ENCODE measurements around the gene TAF5L.
A peak's percentile ranks its signal among the peaks of the same experiment; 100 is the strongest.
"Not testable (repeated sequence)": the region's sequence is repeated elsewhere in the genome, so short reads cannot be mapped to it uniquely, and the experiment has no call there.

TAF5L gene

DNA sequence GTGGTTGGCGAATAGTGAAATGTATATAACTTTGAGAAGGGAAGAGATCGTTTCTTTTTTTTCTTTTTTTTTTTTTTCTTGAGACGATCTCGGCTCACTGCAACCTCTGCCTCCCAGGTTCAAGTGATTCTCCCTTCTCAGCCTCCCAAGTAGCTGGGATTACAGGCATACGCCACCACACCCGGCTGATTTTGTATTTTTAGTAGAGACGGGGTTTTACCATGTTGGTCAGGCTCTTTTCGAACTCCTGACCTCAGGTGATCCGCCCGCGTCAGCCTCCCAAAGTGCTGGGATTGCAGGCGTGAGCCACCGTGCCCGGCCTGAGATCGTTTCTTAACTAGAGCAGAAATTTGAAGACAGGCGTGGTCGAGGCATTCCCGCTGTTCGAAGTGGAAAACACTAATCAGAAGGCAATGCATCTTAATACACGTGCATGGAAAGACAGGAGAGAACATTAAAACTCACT, 66.6 kb downstream of the TAF5L start:
- H3K4me3 ChIP-seq (ENCODE audit: low read depth in 1 of 2, low read length in 2 of 2) = peak overlapping the region; percentile 86 to 91
- H3K36me3 ChIP-seq (ENCODE audit: control insufficient read depth in 1 of 2, insufficient read depth in 2 of 2, low read length in 2 of 2); H3K27me3 ChIP-seq (ENCODE audit: control insufficient read depth in 1 of 2, insufficient read depth in 2 of 2, low read length in 2 of 2); H3K9me3 ChIP-seq (ENCODE audit: control insufficient read depth in 1 of 2, low read length in 2 of 2): not testable (repeated sequence)
- peak overlapping the region; percentile 51 to 76 for H3K9ac ChIP-seq (ENCODE audit: low read depth in 1 of 2, low read length in 2 of 2)
- H3K27ac ChIP-seq (ENCODE audit: low read depth, low read length) = peak overlapping the region; percentile 90
- peaks cover 18 to 24% of the 10 kb centered on the region in 2 donors for H3K4me1 ChIP-seq (ENCODE audit: control insufficient read depth in 1 of 2, insufficient read depth in 2 of 2, low read length in 2 of 2)

- Histone ChIP-seq H3K27ac (ENCODE audit: low read depth, low read length) (peak within 1 kb of the TSS; percentile 90), H3K9ac (ENCODE audit: low read depth in 1 of 2, low read length in 2 of 2) (peak within 1 kb of the TSS; percentile 60 to 78), H3K9me3 (ENCODE audit: control insufficient read depth in 1 of 2, low read length in 2 of 2) (no peaks in the 10 kb centered on the region), H3K4me1 (ENCODE audit: control insufficient read depth in 1 of 2, insufficient read depth in 2 of 2, low read length in 2 of 2) (peaks cover 18 to 28% of the 10 kb centered on the region in 2 donors), H3K27me3 (ENCODE audit: control insufficient read depth in 1 of 2, insufficient read depth in 2 of 2, low read length in 2 of 2) (no peaks in the 10 kb centered on the region), H3K36me3 (ENCODE audit: control insufficient read depth in 1 of 2, insufficient read depth in 2 of 2, low read length in 2 of 2) (no peaks in the 10 kb centered on the region), H3K4me3 (ENCODE audit: low read depth in 1 of 2, low read length in 2 of 2) (peak within 1 kb of the TSS; percentile 86 to 91)
Observed at GRCh38 chr1:229558460-229559335, 67.2 kb downstream of the TAF5L start, which contains the start of gene ABCB10. ABCB10 (minus strand) TSS chr1:229558707; CDS start chr1:229558652, 55 bp downstream.

DNA sequence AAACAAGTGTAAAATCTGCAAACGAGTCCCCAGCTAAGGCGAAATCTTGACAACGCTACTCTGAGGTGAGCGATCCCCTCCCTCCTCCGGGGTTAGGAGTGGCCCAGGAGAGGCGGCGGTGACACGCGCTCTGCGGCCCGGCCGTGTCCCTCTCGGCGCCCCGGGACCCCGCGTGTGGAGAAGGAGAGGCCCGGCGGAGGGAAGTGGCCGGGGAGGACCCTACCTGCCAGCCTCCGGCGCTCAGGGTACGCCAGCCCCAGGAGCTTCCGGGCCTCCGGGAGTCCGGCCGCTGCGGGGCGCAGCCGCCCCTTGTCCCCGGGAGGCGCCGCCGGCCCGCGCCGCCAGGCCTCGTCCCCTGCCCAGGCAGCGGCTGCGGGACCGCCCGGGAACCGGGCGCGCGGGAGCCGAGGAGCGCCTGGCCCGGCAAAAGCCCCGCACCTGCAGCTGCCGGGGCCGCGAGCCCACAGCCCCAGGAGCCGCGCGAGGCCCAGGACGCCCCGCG, 68.0 kb downstream of the TAF5L start:
- Histone ChIP-seq H3K27me3 (ENCODE audit: control insufficient read depth in 1 of 2, insufficient read depth in 2 of 2, low read length in 2 of 2) (no peaks in the 10 kb centered on the region), H3K9ac (ENCODE audit: low read depth in 1 of 2, low read length in 2 of 2) (peak overlapping the region; percentile 58 to 78), H3K4me3 (ENCODE audit: low read depth in 1 of 2, low read length in 2 of 2) (peak overlapping the region; percentile 77 to 91), H3K9me3 (ENCODE audit: control insufficient read depth in 1 of 2, low read length in 2 of 2) (no peaks in the 10 kb centered on the region), H3K36me3 (ENCODE audit: control insufficient read depth in 1 of 2, insufficient read depth in 2 of 2, low read length in 2 of 2) (no peaks in the 10 kb centered on the region), H3K4me1 (ENCODE audit: control insufficient read depth in 1 of 2, insufficient read depth in 2 of 2, low read length in 2 of 2) (peaks cover 18 to 28% of the 10 kb centered on the region in 2 donors), H3K27ac (ENCODE audit: low read depth, low read length) (peak overlapping the region; percentile 90)

DNA sequence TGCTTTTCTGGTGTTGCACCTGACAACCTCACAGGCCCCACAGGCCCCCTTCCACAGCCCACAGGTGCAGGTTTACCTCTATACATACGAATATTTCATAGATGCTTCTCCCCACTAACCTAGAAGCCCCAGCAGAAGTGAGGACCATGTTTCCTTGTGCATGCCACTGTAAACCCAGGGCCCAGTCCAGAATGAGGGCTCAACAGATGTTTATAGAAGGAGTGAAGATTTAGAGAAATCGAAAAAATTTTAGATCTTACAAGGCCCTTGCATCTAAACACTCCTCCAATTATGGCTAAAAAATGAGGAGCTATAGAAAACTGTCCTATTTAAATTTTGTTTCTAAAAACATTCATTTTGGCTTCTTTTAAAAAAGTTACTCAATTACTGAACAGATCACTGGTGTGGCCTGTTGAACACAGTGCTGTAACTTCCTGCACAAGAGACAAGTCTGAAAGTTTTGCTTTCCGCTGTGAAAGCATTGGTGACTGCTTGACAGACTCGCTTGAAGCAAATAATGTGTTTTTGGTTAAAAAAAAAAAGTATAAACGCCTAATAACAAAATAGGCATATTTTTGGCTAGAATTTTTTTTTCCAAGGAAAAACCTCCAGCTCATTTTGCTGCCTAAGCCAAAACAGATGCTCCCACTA, 68.6 kb downstream of the TAF5L start:
- Histone ChIP-seq H3K36me3 (ENCODE audit: control insufficient read depth in 1 of 2, insufficient read depth in 2 of 2, low read length in 2 of 2) (no peaks in the 10 kb centered on the region), H3K9me3 (ENCODE audit: control insufficient read depth in 1 of 2, low read length in 2 of 2) (no peaks in the 10 kb centered on the region), H3K4me3 (ENCODE audit: low read depth in 1 of 2, low read length in 2 of 2) (peak overlapping the region; percentile 77 to 91), H3K27me3 (ENCODE audit: control insufficient read depth in 1 of 2, insufficient read depth in 2 of 2, low read length in 2 of 2) (no peaks in the 10 kb centered on the region), H3K9ac (ENCODE audit: low read depth in 1 of 2, low read length in 2 of 2) (peak overlapping the region; percentile 58 to 78), H3K4me1 (ENCODE audit: control insufficient read depth in 1 of 2, insufficient read depth in 2 of 2, low read length in 2 of 2) (peaks cover 18 to 28% of the 10 kb centered on the region in 2 donors), H3K27ac (ENCODE audit: low read depth, low read length) (peak overlapping the region; percentile 1)

DNA sequence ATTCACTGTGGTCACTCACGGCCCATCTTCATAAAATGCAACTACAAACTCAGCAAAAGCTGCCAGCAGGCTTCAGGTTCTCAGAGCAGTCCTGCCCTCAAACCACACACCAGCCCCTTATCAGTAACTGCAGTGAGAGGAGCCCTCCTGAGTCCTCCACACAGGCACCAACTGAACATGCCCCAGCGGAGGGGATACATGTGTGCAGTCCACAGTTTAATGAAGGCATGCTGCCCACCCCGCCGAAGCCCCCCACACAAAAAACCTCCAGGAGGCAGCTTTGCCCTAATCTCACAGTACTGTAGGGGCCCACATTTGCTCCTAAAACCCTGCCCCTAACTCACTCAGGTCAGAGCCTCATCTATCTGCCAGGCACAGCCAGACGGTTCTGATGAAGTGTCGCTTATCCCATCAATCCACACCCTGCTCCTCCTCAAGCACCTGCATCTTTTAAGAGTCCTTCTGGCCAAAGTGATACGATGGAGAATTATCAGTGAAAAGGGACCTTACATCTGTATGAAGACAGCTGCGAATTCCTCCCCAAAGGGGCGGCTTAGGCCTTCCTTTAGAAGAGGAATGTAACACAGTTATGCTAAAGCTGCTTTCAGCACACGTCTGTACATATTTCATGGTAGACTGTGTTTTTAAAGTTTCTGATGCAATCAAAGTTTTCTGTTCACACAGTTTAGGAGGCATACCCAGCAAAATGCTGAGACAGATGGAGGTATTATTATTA, 70.9 kb downstream of the TAF5L start:
- H3K27me3 ChIP-seq (ENCODE audit: control insufficient read depth in 1 of 2, insufficient read depth in 2 of 2, low read length in 2 of 2) = no peaks in the 10 kb centered on the region
- no peaks in the 10 kb centered on the region for H3K9me3 ChIP-seq (ENCODE audit: control insufficient read depth in 1 of 2, low read length in 2 of 2)
- H3K4me1 ChIP-seq (ENCODE audit: control insufficient read depth in 1 of 2, insufficient read depth in 2 of 2, low read length in 2 of 2) = peaks cover 18 to 36% of the 10 kb centered on the region in 2 donors
- H3K9ac ChIP-seq (ENCODE audit: low read depth in 1 of 2, low read length in 2 of 2) = no peak overlapping the region
- H3K4me3 ChIP-seq (ENCODE audit: low read depth in 1 of 2, low read length in 2 of 2) = no peak overlapping the region
- H3K36me3 ChIP-seq (ENCODE audit: control insufficient read depth in 1 of 2, insufficient read depth in 2 of 2, low read length in 2 of 2) = no peaks in the 10 kb centered on the region
- no peak overlapping the region for H3K27ac ChIP-seq (ENCODE audit: low read depth, low read length)

DNA sequence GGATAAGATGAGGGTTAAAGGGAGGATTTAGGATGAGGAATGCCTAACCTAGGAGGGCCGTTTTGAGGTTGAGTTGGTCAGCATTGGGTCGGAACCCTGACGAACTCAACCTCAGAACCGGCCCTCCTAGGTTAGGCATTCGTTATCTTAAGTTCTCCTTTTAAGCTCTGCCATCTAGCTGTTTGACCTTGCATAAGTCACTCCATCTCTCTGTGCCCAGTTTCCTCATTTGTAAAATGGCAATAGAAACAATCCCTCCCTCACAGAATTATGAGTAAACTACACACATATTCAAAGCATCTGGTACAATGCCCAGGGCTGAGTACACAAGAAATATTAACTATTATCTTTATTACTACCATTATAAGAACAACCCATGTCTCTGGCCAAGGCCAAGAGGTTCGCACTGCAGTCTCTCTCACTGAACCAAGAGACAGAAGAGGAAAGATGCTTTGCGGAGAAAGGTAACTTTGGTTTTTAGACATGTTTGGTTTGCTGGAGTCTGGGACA, 72.2 kb downstream of the TAF5L start:
- H3K9ac ChIP-seq (ENCODE audit: low read depth in 1 of 2, low read length in 2 of 2) = no peak overlapping the region
- peaks cover 5 to 6% of the 10 kb centered on the region in 2 donors for H3K36me3 ChIP-seq (ENCODE audit: control insufficient read depth in 1 of 2, insufficient read depth in 2 of 2, low read length in 2 of 2)
- H3K9me3 ChIP-seq (ENCODE audit: control insufficient read depth in 1 of 2, low read length in 2 of 2) = no peaks in the 10 kb centered on the region
- H3K27ac ChIP-seq (ENCODE audit: low read depth, low read length) = no peak overlapping the region
- no peak overlapping the region for H3K4me3 ChIP-seq (ENCODE audit: low read depth in 1 of 2, low read length in 2 of 2)
- no peaks in the 10 kb centered on the region for H3K27me3 ChIP-seq (ENCODE audit: control insufficient read depth in 1 of 2, insufficient read depth in 2 of 2, low read length in 2 of 2)
- H3K4me1 ChIP-seq (ENCODE audit: control insufficient read depth in 1 of 2, insufficient read depth in 2 of 2, low read length in 2 of 2) = peaks cover 18 to 32% of the 10 kb centered on the region in 2 donors

DNA sequence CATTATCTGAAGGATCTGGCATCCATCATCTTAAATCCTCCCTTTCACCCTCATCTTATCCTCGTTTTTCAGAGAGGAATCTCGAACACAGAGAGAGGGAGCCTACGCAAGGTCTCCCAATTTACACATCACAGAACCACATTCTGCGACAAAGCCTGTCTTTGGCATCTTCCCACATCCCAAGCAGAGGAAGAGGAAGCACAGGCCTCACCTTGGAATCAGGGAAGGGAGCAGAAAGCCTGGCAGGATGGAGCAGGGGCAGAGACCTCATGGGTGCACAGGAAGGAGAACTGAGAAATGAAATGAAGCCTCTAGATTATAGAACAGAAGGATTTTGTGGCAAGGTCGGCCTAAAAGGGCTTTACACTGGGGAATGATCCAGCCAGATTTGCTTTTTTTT, 73.2 kb downstream of the TAF5L start:
- peaks cover 18 to 32% of the 10 kb centered on the region in 2 donors for H3K4me1 ChIP-seq (ENCODE audit: control insufficient read depth in 1 of 2, insufficient read depth in 2 of 2, low read length in 2 of 2)
- no peaks in the 10 kb centered on the region for H3K9me3 ChIP-seq (ENCODE audit: control insufficient read depth in 1 of 2, low read length in 2 of 2)
- H3K27me3 ChIP-seq (ENCODE audit: control insufficient read depth in 1 of 2, insufficient read depth in 2 of 2, low read length in 2 of 2) = no peaks in the 10 kb centered on the region
- no peak overlapping the region for H3K4me3 ChIP-seq (ENCODE audit: low read depth in 1 of 2, low read length in 2 of 2)
- no peak overlapping the region for H3K9ac ChIP-seq (ENCODE audit: low read depth in 1 of 2, low read length in 2 of 2)
- H3K36me3 ChIP-seq (ENCODE audit: control insufficient read depth in 1 of 2, insufficient read depth in 2 of 2, low read length in 2 of 2) = peaks cover 6 to 8% of the 10 kb centered on the region in 2 donors
- no peak overlapping the region for H3K27ac ChIP-seq (ENCODE audit: low read depth, low read length)

GRCh38 chr1:229550812-229551567, 74.9 kb downstream of the TAF5L start:
- H3K36me3 ChIP-seq (ENCODE audit: control insufficient read depth in 1 of 2, insufficient read depth in 2 of 2, low read length in 2 of 2) = peaks cover 15 to 16% of the 10 kb centered on the region in 2 donors
- no peak overlapping the region for H3K4me3 ChIP-seq (ENCODE audit: low read depth in 1 of 2, low read length in 2 of 2)
- H3K9me3 ChIP-seq (ENCODE audit: control insufficient read depth in 1 of 2, low read length in 2 of 2) = no peaks in the 10 kb centered on the region
- no peaks in the 10 kb centered on the region for H3K27me3 ChIP-seq (ENCODE audit: control insufficient read depth in 1 of 2, insufficient read depth in 2 of 2, low read length in 2 of 2)
- peaks cover 8 to 21% of the 10 kb centered on the region in 2 donors for H3K4me1 ChIP-seq (ENCODE audit: control insufficient read depth in 1 of 2, insufficient read depth in 2 of 2, low read length in 2 of 2)
- no peak overlapping the region for H3K27ac ChIP-seq (ENCODE audit: low read depth, low read length)
- H3K9ac ChIP-seq (ENCODE audit: low read depth in 1 of 2, low read length in 2 of 2) = no peak overlapping the region

- H3K27me3 ChIP-seq (ENCODE audit: control insufficient read depth in 1 of 2, insufficient read depth in 2 of 2, low read length in 2 of 2) = no peaks in the 10 kb centered on the region
- no peak overlapping the region for H3K4me3 ChIP-seq (ENCODE audit: low read depth in 1 of 2, low read length in 2 of 2)
- peaks cover 21 to 37% of the 10 kb centered on the region in 2 donors for H3K36me3 ChIP-seq (ENCODE audit: control insufficient read depth in 1 of 2, insufficient read depth in 2 of 2, low read length in 2 of 2)
- no peak overlapping the region for H3K27ac ChIP-seq (ENCODE audit: low read depth, low read length)
- H3K4me1 ChIP-seq (ENCODE audit: control insufficient read depth in 1 of 2, insufficient read depth in 2 of 2, low read length in 2 of 2) = peaks cover 0 to 8% of the 10 kb centered on the region in 2 donors
- H3K9me3 ChIP-seq (ENCODE audit: control insufficient read depth in 1 of 2, low read length in 2 of 2) = no peaks in the 10 kb centered on the region
- H3K9ac ChIP-seq (ENCODE audit: low read depth in 1 of 2, low read length in 2 of 2) = no peak overlapping the region
Observed at GRCh38 chr1:229547542-229547941, 78.4 kb downstream of the TAF5L start.
